ENCODE results near the gene ZBTB48.
"Not testable (repeated sequence)": the region's sequence is repeated elsewhere in the genome, so short reads cannot be mapped to it uniquely, and the experiment has no call there.

ZBTB48 gene

DNA sequence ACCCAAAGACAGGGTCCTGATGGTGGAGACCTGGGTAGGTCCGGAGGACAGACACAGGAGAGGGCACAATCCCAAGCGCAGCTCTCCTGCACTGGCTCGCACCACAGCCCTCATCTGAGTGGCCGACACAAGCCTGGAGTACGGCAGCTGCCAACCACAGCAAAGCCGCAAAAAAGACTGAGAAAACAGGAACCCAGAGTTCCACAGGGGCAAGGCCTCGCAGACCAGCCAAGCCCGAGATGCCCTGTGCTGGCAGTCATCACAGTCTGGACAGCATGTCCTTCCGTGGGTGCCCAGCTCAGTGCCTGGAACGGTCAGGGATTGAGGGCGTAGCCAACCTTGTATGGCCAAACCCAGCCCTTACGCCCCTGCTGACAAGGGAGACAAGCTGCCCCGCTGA is 11.4 kb downstream of the ZBTB48 start:
- DNase-seq (ENCODE audit: low spot score) = no peak

DNA sequence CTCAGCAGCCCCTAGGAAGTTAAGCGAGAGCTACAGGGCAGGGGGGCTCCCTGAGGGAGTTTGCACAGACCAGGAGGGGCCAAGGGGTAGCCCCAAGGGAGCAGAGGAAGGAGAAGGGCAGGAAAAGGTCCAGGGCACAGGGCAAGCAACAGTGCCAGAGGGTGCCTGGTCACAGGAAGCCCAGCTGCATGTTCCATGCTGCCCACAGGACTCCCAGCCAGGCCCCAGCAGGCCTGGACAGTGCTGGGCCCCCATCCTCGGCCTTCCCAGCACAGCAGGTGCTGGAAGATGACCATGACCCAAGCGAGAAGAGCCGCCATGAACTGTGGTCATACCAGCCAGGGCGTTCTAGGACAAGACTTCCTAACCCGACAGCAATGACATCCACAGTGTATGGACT is 11.8 kb downstream of the ZBTB48 start:
- DNase-seq (ENCODE audit: low spot score) = no peak

DNA sequence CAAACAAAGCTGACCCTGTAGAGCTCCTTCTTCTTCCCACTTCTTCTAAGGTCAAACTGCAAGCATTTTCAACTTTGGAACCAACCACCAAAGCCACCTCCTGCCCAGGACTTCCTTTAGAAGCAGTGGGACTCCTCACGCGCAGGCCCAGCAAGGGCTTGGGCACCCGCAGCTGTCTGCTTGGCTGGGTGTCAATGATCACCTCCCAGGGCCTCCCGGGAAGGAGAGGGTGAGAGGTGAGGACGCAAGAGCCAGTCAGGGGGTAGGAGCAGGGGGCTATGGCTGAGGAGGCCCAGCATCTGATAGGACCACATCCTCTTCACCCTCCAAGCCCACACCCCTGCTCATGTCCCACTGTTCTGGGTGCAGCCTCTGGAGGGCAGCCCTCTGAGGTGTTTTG is 12.6 kb downstream of the ZBTB48 start:
- no peak for DNase-seq (ENCODE audit: low spot score)

DNA sequence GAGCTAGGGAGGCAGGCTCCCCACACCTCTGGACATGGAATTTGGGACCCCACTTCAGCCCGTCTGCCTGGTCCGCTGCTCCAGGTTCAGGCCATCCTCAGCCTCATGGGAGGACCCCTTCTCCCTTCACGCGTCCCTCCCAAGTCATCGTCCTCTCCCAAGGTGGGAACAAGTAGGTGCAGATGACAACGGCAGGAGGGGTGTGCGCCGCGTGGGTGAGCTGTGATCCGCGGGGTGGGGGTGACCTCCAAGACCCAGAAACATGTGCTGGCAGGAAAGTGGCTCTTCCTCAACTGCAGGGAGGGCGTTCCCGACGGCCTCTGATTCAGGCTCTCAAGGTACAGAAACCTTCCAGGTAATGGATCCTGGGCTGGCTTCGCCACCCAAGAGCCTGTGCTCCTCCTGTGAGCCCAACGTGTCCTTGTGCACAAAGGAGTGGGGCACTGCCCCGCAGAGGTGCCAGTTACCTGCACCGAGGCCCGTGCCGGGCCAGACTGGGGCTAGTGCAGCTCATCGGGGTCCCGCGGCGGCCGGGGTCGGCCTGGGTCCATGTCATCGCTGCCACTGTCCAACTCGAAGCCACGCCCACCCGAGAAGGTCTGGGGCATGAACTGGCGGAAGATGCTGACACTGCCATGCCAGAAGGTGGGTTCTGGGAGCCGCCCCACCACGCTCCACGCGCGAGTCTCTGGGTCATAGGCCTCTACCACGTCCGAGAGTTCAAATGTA is 13.2 kb downstream of the ZBTB48 start:
- DNase-seq (ENCODE audit: low spot score) = no peak

DNA sequence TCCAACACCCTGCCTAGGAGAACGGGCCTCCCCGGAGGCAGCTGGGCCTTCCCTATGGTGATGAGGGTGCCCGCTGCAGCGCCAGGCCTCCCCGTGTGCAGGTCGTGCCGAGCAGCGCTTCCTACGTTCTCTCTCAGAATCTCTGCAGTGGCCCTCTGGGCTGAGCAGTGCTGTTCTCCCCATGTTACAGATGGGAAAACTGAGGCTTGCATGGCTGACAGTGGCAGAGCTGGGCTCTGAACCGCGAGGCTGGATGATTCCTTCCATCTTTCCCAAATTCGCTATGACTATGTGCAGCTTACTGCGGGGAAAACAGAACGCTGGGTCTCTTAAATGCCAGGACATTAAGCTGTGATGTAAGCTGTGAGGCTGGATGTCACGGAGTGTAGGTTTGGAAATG is 14.0 kb downstream of the ZBTB48 start:
- DNase-seq (ENCODE audit: low spot score) = no peak

DNA sequence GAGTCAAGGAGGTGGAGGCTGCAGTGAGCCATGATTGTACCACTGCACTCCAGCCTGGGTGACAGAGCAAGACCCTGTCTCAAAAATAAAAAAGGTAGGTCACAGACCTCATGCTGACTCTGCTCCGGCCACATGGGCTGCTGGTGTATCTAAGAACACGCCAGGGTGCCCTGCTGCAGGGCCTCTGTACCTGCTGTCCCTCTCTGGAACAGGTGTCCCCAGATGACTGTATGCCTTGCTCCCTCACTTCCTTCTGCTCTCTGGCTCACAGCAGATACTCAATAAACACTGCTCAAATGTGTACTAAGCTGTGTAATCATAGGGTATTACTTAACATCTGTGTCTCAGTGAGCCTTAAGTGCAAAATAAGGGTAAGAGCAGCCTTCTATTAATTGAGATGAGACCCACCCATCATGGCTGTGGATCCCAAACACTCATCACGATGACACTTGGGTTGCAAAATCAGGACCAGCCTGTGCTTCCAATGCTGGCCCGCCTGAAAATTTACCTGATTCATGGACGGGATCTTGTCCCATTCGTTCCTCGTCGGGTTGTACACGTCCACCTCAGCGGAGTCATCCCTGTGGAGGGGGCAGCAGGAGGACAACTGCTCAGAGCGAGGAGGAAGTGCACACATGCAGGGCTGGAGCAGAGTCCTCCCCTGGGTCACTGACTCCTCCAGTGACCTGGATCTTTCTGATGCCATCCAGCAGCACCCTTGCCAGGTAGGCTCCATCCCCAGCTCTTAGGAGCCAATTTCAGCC is 15.4 kb downstream of the ZBTB48 start:
- no peak for DNase-seq (ENCODE audit: low spot score)

DNA sequence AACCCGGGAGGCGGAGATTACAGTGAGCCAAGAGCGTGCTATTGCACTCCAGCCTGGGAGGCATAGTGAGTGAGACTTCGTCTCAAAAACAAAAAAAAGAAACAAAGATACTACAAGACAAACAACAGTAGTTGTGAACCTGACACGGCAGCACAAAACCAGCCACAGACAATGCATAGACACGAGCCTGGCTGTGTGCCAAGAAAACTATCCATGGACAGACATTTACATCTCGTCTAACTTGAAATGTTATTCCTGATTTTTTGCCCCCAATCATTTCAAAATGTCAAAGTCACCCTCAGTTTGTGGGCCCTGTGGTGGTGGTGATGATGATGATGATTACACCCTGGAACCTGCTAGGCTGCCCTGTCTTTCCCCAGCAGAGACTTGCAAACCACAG is 16.6 kb downstream of the ZBTB48 start:
- no peak for DNase-seq (ENCODE audit: low spot score)

DNA sequence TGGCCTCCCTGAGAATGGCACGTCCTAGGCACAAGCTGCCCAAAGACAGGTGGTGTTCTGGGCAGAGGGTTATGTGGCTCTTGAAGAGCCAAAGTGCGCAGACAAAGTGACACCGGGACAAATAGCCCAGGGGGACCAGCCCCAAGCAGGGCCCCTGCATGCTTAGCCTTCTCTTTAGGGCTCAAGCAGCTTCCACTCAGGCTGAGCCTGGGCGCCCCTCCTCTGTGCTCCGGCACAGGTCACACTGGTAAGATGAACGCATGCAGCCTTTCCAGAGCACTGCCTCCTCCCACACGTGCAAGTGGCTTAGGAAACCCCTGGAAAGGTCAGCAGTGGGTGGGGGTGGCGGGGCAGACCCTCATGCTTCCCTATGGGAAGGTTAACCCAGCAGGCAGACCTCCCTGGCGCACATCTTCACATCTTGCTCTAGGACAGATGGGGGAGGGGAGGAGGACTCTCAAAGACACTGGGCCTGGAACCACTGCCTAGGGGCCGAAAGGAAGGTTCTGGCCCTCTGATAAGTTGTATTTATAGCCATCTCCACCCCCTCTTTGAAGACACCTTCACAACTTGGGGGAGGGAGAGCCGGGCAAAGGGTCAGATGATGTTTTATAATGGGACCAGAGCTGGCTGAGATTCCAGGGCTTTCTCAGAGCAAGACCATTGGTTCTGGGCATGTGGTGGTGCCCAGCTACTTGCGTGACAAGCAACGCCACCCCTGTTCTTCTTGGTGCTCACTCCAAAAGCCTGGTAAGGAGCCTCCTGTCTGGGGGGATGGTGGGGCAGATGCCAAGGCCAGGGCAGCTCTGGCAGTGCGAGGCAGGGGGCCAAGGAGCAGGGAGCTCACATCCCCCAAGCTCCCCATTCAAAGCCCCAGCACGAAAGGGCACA is 17.3 kb downstream of the ZBTB48 start:
- no peak for DNase-seq (ENCODE audit: low spot score)

DNA sequence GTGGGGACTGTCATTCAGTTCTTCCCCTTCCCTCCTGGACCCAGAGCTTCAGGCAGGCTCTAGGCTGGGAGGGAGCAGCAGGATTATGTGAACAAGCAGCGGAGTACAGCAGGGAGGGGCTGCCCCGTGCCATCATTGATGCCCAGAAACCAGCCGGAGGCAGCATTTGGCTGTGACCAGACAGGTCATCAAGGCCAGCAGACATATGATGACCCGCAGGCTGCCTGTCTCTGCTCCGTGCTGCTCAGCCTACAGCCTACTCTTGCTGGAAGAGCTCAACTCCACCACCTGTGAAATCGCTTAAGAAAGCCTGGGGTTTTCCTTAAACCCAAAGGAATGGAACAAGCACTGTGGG is 18.0 kb downstream of the ZBTB48 start:
- no peak for DNase-seq (ENCODE audit: low spot score)

DNA sequence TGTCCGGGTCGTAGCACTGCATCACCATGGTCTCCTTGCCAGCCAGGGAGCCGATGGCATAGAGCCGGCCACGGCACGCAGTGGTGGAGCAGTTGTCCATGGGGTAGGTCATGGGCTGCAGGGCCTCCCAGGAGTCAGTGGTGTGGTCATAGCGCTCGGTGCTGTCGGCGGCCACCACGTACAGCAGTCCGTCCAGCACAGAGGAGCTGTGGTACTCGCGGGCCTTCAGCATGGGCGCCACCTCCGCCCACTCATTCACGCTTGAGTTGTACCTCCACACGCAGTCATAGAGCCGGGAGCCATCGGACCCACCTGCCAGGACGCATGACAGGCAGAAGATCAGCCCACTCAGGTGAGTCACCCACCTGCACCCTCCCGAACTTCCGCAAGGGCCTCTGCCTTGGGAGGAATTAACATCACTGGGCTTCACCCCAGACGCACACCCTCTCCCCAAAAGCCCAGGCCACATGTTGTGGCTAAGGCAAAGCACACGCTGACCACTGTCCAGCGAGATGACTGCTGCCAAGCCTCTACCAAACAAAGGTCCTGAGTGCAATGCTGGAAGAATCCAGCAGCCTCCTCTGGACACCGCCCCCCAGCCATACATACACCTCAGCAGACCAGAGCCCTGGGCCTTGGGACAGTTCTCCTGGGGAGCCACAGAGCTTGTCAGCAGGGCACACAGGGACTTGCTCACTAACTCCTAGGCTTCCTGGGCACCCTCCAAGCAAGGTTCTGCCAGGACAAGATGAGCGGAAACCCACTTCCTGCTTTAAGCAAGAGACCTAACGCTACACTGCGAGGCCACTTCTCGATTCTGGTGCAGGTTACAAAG is 19.6 kb downstream of the ZBTB48 start:
- DNase-seq (ENCODE audit: low spot score) = no peak

DNA sequence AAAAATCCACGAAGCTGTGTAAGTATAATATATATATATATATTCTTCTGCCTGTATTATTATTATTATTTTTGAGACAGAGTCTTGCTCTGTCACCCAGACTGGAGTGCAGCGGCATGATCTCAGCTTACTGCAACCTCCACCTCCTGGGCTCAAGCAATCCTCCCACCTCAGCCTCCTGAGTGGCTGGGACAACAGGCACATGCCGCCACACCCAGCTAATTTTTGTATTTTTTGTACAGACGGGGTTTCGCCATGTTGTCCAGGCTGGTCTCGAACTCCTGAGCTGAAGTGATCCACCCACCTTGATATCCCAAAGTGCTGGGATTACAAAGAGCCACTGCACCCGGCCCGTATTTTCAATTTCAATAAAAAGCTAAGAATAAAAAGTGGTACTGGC is 20.2 kb downstream of the ZBTB48 start:
- not testable (repeated sequence) for DNase-seq (ENCODE audit: low spot score)

DNA sequence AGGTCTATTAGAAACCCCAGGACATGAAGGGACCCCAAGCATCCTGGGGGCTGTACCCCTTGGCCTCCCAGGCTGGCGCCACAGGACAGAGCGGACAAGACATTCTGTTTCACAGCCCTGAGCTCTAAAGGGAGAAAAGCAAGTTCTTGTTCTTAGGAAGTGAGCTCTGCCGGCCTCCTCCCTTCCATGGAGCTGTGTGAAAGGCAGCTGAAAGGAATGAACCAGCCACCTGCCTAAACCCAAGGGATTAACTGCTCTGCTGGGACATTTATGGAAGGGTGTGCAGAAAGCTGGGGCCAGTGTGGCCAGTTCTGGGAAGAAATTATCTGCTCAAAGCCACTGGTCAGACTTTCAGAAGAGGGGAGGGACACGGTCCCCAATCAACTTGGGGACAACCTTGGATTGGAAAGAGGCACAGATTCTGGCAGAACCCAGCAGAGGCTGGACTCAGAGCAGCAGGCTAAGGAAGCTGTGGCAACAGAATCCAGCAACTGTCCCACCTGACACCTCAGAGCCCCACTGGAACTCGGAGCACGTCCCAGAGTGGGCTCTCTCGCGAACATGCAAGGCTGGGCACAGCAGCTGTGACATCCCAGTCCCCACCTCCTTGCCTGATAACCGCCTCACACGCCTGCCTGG is 20.7 kb downstream of the ZBTB48 start:
- no peak for DNase-seq (ENCODE audit: low spot score)

DNA sequence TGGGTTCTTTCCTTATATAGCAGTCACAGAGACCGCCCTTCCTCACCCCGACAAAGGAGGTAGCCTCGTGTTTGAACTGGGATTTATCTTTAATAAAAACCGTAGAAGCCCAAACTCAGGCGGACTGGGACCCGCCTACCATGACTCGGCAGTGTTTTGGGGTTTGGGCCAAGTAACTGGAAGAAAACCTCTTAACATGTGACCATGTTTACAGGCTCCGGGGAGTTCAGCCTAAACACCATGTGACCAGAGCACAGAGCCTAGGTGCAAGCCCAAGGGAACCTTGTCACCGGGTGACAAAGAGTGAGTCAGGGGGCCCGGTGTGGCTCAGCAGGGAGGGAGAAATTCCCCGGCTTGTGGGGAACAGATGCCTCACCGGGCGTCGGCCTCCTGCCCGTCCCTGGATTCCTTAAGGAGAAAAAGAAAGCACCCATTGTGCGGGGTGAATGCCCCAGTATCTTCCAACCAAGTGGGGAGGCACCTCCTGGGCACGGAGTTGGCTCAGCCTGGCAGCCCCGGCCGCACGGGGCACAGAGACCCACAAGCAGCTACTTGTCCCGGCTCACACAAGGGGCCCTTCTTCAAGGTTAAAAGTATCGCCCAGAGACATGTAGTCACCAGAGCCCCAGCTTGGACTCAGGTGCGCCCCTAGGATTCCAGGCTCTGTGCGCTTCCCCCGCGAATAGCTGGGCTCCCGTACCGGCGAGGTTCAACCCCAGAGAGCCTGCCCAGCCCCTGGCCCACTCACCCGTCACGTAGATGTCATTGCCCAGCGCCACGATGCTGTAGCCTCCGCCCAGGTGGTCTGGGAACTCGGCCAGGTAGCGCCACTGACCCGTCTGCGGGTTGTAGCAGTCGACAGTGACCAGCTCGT is 21.5 kb downstream of the ZBTB48 start:
- DNase-seq (ENCODE audit: low spot score) = peak; percentile 94

DNA sequence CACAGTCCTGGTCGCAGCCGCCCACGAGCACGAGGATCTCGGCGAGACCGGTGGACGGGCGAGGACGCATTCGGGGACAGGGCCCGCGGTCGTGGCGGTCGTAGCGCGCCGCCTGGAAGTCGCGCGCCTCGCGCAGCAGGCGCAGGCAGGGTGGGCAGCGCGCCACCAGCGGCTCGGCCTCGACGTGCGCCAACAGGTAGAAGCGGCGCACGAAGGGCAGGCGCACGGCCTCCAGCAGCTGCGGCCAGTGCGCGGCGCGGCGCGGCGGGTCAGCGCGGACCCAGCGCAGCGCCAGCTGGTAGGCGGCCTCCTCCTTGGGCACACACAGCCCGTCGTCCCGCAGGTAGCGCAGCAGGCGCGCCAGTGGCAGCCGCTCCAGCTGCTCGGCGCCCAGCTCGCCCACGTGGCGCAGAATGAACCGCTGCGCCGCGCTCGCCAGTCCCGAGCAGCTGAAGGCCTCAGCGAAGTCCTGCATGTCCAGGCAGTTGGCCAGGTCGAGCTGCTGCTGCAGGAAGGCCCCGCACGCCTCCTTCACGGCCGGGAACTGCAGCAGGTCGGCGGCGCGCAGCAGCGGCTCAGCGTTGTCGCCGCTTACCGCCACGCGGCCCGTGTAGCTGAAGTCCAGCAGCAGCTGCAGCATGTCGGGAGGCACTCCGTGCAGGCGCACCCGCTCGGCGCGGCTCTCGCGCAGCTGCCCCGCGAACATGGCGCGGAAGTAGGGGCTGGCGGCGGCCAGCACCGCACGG is 22.3 kb downstream of the ZBTB48 start:
- DNase-seq (ENCODE audit: low spot score) = peak; percentile 73

DNA sequence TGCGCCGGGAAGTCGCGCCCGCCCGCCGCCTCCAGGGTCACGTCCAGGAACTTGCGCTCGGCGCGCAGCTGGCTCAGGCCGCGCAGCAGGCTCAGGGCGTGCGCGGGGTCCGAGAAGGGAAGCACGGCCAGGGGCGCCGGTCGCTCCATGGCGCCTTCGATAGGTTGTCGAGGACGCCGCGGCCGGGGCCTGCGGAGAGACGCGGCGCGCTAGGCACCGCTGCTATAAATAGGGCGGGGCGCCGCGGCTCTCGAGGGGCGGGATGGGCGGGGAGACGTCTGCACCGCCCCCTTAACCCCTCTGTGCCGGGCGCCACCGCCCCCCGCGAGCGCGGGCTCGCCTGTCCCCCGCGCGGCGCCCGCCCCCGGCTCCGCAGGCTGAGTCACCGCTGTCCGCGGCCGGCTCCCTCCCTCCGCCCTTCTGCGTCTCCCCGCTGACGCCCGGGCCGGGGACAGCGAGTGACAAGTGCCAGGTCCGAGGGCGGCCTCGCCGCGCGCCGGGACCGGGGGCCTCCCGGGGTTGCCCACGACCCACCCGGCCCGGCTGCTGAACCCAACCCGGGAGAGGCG is 23.0 kb downstream of the ZBTB48 start, which contains the start of gene KLHL21:
TSS of gene KLHL21 (minus strand) at position 201 of the 569 bp plus-strand sequence. CDS start at position 149, 52 bp downstream.
- peak; percentile 96 for DNase-seq (ENCODE audit: low spot score)

DNA sequence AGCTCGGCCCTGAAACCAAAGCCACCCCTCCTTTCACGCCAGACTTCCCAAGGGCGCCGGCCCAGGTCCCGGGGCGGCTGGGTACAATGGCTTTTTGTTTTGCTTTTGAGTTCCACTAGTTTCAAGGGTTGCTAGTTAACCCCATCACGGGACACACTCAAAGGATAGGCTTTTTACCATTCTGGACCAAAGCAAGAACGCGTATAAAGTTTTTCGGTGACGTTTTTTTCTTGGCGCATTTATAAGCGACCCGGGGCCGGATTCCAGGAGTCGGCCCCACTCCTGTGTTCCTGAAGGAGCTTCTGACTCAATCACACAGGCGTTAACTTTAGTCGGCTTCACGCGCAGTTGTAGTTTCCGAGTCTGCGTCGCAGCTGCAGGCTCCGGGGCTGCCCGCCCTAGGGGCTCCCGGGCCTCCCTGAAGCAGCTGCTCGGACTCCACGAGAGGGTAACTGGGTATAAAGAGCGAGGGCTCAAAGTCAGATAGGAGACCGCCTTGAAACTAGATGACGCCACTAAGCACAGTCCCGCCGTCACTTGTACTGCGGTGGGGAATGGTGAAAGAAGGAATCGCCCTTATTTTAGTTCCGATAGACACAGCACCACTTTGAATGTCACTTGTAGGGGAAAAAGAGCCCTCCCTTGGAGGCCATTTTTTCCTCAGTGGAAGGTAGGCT is 23.6 kb downstream of the ZBTB48 start:
- peak; percentile 49 for DNase-seq (ENCODE audit: low spot score)

DNA sequence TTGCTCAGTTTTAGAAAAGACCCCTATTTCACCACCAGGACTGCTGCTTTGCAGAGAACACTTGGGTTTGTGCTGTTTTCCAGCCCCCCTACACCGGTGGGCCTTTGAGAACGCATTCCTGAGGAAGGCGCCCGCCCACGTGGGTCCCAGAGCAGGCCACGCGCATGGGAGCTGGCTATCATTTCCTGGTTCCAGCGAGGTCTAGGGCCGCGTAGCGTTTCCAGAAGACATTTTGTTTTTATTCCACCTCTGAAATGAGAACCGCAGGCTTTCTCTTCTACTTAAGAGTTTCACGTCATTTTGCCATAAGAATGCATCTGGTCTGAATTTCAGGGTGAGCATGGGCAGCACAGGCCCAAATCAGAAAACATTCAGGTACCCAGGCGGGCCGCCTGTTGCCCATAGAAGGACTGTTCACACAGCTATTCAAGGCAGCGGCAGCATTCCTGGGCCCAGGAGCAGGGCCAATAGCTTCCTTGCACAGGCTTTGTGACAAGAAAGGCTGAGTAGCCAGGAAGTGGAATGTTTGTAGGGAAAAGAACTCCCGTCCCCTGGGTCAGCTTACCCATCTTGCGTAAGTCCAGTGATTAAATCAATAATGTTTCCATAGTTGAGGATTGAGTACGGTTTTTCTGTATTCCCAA is 24.2 kb downstream of the ZBTB48 start:
- DNase-seq (ENCODE audit: low spot score) = peak; percentile 80
